GM19395 (cell line): ENCODE data around the gene CSF1R.
A peak's percentile ranks its signal among the peaks of the same experiment; 100 is the strongest.
"Not testable (repeated sequence)": the region's sequence is repeated elsewhere in the genome, so short reads cannot be mapped to it uniquely, and the experiment has no call there.

ENCODE experiments used
- ATAC-seq: cut with Tn5 transposase; IDR thresholded peaks from one replicate; pipeline ENCODE4 v1.9.1; 2021; ENCODE audit warnings: mild to moderate bottlenecking, moderate library complexity; ENCODE audit not compliant: unreplicated experiment

CSF1R gene

DNA sequence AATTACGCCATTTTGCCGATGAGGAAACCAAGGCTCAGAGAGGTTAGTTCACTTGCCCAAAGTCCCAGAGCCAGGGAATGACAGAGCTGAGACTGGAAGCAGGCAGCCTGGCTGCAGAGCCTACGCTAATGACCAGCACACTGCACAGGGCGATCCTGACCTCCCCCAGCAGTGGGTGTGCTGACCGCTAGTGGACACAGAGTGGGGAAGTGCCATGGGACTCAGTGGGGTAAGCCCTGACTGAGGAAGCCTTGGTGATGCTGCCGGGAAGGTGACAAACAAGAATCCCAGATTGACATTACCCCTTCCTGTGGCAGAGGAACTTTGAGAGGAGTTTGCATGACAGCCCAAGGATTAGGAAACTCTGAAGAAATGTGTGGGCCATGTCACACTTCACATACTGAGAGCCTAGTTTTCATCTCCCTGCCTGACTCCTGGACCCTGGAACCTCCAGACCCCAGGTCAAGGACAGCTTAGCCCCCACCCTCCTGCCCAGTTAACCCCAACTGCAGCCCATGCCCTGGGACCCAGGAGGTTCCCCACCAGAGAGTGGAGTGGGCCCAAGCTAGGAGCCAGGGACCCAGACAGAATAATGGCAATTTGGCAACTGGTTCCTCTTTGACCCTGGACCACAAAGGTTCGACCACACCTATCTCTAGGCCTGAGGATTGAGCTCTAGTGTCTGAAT is 19.7 kb upstream of the CSF1R start:
- no peak for ATAC-seq

DNA sequence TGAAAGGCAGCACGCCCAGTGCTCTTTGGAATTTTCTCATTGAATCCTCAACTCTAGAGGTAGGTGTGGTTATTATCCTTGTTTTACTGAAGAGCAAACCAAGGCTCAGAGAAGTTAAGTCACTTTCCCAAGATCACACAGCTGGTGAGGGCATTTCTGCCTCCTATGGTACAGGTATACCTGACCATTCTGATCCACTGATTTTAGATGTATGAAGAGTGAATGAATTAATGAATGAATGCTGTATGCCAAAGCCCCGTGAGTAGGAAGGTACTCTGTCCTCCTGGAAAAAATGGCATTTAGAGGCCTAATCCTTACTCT is 18.2 kb upstream of the CSF1R start:
- ATAC-seq = no peak

DNA sequence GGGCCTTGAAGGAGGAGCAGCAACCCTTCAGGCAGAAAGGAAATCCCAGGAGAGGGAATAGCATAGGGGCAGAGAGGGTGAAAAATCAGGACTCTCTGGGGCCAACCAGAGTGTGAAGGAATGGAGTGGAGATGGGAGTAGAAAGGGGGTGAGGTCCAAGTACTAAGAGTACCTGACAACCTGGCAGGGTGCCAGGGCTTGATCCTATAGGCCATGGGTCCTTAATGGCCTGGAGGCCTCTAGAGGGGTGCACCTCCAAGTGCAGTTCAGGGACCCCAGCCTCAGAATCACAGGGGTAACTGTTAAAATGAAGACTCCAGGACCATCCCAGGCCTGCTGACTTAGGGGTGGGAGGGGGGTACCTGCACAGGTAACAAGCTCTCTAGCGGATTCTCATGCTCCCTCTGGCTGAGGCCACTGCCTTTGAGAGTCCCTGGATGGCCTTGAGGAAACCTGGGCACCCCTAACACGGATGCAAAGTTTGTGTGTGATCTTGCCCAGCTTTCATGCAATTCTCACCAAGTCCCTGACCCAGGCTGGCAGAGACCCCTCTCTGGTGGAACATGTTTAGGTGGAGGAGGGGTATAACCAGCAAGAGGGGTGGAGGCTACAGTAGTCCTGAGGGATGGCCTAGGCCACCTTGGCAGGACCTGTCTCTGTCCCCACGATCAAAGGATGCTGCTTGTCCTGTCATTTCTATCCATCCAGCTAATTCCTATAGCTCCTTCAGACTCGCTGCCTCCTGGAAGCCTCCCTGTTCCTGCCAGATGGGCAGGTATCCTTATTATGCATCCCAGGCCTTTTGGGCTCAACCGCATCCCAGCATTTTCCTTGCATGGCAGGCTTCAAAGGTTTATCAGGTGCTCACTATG is 17.6 kb upstream of the CSF1R start:
- ATAC-seq = no peak

DNA sequence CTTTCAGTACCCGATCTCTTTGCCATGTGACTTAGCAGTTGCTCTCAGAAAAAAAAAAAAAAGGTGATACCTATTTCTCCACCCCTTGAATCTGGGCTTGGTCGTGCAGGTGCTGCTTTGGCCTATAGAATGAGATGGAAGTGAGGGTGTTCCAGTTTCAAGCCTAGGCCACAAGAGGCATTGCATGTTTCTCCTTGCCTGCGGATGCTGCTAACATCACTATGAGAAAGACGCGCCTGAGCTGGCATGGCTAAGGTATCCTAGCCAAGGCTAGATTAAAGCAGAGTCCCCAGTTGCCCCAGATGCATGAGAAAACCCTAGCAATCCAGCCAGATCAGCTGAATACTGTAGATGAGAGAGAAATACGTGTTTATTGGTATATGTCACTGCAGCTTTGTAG is 14.7 kb upstream of the CSF1R start:
- ATAC-seq = no peak

DNA sequence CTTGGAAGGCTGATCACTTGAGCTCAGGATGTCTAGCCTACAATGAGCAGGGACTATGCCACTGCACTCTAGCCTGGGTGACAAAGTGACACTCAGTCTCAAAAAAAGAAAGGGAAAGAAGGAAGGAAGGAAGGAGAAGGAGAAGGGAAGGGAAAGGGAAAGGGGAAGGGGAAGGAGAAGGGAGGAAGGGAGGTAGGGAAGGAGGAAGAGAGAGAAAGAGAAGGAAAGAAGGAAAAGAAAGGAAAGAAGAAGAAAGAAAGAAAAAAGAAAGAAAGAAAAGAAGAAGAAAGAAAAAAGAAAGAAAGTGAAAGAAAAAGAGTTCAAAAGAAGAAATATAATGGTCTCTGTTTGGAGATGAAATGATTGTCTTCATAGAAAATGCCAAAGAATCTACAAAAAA is 10.8 kb upstream of the CSF1R start:
- ATAC-seq = no peak

DNA sequence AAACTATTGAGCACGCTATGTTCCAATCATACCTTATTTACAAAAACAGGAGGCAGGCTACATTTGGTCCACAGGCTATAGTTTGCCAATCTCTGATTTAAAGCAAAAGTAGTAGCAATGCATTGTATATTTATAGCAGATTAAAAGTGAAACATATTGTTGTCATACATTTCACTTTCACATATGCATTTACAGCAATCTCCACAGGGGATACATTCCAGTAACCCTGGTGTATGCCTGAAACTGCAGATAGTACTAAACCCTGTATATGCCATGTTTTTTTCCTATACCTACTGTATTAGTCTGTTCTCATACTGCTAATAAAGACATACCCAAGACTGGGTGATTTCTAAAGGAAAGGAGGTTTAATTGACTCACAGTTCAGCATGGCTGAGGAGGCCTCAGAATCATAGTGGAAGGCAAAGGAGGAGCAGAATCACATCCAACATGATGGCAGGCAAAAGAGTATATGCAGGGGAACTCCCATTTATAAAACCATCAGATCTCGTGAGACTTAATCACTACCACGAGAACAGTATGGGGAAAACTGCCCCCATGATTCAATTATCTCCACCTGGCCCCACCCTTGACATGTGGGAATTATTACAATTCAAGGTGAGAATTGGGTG is 5.9 kb upstream of the CSF1R start:
- peak; percentile 70 for ATAC-seq

DNA sequence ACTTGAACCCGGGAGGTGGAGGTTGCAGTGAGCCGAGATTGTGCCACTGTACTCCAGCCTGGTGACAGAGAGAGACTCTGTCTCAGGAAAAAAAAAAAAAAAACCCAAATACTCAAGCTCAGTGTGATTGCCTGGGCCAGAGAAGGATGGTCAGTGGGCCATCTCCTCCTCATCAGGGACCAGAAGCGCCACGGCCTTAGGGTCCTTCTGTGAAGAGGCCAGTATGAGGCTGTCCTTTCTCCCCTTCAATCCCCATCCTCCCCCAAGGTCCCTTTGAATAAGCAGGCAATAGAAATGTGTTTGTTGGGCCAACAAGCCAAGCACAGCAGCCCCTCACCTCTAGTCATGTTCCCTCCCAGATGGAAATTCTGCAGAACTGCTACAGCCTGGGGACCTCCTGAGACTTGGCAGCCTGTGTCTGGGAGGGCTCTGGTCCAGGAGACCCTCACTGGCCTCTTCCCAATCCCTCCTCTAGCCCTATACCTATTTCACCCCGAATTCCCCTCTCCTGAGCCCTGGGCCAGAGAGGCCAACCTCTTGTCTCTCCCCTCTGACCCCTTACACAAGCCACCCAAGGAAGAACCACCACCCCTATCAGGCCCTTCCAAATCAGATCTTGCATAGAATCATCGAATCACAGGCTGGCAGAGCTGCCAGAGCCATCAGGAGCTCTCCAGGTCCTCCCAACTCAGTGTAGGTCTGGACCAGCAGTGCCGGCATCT is 1.0 kb downstream of the CSF1R start:
- no peak for ATAC-seq

DNA sequence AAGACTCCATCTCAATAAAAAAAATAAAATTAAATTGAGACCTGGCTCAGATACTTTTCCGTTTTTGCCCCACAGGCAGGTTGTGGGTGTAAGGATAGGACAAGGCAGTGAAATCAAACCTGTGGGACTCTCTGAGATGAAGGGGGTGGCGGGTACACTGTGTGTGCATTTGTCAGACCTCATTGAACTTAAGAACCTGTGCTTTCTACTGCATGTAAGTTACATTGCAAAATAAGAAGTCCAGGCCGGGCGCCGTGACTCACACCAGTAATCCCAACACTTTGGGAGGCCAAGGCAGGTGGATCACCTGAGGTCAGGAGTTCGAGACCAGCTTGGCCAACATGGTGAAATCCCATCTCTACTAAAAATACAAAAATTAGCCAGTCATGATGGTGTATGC is 1.6 kb downstream of the CSF1R start:
- ATAC-seq = not testable (repeated sequence)

DNA sequence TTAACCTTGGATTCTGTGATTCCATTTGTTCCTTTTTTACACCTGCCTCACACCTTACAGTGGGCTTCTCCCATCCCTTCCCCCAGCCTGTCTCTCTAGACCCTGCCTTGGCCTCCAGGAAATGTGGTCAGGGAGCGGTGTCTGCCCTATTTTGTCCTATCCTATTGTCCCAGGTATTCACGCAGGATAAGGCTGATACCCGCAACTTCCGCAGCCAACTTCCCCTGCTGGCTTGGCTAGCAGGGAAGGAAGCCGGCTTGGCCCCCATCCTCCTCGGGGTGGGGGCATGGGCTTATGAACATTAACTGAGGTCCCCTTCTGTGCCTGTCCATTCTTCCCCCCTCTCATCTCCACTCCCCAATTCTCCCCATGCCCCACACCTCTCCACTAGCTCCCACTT is 3.5 kb downstream of the CSF1R start:
- ATAC-seq = no peak

DNA sequence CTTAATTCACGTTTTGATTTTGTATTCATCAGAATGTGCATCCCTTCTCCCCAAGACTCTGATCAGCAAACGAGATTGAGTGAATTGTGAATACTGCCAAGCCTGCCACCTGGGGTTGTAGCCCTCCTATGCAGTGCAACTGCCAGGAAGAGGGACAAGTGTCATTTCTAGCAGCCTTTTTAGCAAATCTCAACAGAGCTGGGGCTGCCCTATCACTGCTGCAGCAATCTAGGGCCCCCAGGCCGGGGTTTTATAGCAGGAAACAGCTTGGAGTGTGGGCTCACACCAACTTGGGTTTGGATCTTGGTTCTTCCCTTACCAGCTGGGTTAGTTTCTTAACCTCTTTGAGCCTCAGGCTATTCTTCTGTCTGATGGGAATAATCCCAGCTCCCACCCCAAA is 4.0 kb downstream of the CSF1R start:
- ATAC-seq = no peak

DNA sequence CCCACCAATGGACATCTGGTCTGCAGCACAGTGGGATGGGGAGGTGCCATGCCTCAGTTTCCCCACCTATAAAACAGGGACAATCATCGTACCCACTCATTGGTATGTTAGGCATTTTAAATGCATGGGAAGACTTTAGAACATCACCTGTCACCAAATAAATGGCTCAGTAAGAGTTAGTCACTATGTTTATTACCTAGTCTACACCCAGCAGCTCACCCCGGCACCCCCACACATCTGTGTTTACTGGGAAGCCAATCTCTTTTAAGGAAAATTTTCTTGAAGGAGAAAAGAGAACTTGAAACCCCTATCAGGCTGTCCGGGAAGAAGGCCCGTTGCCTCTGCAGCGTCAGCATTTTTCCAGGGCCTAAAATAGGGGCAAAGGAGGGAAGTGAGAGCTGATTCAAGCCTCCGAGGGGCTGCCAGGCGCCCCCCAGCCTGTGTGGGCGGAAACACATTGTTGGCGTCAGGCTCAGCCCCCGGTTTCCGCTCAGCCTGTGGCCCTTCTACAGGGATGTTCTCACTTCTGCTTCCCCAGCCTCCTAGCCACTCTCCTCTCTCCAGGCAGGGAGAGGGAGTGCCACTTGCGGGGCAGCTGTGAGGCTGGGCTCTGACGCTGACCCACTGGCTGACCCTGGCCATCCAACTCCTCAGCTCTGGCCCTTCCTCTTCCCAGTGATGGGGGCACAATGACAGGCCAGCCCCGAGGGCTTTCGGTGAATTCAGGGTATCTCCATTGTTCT is 4.6 kb downstream of the CSF1R start:
- peak; percentile 92 for ATAC-seq

DNA sequence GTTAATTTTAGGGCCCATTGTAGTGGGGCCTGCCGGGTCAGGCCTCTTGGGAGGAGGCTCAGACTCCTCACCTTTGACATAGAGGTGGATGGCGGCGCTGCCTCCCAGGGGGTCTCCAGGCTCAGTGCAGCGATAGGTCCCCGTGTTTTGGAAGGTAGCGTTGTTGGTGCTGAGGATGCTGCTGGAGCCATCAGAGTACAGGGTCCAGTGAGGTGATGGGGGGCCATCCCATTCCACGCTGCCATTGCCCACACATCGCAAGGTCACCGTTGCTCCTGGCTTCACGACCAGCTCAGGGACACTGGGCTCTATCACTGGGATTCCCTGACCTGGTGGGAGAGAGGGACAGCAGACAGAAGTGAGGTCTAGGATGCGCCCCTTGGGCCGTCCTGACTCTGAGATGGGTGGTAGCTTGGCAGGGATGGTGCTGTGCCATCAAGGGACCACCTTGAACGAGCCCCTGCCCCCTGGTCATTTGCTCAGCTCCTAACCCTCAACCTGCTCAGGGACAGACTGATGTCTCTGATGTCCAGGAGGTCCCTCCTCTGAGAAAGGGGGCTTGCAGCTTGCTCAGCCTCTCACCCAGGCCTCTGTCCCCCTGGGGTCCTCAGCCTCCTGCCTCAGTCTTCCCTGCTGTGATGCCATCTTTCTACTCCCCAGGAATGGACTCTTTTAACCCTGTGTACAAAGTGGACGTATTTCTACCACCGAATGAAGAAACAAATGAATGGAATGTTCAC is 5.5 kb downstream of the CSF1R start:
- ATAC-seq = no peak

DNA sequence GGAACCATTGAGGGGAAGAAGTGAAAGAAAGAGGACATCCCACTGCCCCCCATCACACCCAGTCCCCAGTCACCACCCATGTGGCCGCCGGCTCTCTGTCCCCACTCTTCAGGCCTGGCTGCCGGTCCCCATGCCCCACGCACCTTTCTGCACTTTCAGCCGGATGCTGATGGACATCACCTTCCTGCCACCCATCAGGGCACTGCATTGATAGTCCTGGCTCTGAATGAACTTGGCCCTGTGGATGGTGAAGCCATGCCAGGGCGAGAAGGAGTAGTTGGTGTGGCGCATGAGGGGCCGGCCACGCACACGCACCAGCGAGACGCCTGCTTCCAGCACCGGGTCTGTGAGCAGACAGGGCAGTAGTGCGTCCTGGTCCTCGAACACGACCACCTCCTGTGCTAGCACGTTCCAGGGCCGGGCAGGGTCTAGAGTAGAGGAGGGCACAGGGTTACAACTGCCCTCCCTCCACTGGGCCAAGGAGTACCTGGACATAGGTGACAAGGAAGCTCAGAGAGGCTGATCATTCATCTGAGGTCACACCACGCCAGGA is 6.4 kb downstream of the CSF1R start:
- ATAC-seq = no peak

DNA sequence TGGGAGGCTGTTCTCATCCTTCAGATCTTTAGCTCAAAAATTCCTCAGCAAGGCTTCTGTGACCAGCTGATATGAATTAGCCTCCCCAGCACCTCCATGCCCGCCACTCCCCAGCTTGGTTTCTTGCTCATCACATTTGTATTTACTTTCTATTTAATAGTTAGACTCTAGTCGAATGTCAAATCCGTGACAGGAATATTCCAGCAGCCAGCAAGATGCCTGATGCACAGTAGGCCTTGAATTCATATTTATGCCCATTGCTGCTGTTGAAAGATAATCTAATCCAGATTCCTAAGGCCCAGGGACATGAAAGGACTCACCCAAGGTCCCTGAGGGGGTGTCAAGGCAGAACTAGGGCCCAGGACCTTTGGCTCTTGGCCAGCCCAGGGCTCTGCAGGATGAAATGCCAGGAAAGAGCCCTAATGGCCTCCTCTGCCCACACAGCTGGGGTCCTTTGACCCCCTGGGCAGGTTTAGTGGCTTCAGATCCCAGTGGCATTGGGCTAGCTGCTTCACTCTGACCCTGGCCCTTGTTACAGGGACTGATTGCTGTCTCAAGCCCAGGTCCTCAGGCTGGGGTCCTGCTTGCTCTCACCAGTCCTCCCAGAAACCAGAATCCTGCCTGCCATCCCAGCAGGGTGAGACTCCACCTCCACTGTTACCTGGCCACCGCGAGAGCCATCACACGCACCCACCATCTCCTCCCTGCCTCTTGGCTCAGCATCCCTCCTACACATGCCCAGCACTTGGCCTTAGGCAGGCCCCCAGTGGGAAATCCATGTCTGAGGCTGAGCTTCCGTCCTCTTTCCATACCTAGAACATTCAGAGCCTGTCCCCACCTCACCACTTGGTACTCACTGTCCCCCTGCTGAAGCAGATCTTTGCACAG is 7.3 kb downstream of the CSF1R start:
- no peak for ATAC-seq

DNA sequence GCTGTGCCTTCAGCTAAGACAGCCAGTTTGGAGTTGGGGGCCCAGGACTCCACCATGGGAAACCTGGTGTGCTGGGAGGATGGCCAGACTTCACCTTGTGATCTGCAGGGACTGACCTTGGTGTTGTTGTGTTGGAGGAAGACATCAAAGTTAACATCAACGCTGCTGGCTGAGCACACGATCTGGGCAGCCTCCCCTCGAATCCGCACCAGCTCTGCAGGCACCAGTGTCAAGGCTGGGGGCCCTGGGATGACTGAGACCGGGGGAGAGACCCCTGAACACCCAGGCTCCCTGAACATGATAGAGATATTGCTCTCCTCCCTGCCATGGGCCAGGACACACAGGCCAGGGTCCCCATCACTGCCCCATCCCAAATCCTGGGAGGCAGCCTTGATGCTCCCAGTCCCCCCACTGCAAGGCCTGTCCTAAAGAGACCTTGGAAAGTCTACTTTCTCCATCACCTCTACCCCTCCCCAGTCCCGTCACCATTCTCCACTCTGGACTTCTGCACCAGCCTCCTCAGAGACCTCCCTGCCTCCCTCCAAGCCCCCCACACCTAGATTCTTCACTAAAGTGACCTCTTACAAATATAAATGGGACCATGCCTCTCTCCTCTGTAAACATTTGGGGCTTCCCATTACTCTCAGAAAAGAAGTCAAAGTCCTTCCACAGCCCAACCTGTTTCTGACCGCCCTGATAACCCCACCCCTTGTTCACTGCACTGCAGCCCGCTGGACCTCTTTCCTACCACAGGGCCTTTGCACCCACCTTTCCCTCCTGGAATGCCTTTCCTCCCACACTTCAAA is 8.2 kb downstream of the CSF1R start:
- no peak for ATAC-seq

DNA sequence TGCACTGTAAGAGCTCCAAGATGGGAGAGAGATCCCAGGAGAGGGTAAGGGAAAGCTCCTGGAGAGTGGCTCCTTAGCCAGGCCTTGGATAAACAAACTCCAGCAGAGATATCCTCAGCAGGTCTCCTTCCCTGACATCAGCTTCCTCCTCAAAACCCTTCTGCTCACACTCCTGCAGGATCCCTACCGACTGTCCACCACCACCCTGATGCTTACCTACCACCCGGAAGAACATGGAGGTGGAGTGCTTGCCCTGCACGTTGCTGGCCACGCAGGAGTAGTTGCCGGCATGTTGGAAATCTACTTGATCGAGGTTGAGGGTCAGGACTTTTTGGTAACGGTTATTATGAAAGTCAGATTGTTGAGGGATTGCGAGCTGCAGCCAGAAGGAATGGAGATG is 9.3 kb downstream of the CSF1R start:
- no peak for ATAC-seq

DNA sequence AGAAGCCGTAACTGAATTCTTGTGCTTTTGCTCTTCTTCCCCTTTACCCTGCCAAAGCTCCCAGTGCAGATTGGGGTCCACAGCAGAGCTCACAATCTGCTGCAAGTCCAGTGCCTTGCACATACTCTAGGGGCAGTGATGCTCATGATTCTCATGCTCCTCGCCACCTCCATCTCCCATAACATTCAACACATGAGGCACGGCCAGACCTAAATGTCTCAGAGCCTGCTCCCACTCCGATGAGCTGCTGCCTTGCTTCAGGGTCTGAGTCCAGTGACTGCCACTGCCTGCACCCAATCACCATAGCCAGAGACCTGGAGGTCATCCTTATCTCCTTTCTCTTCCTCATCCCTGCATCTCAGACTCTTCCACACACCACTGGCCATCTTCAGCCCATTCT is 10.5 kb downstream of the CSF1R start:
- ATAC-seq = no peak

DNA sequence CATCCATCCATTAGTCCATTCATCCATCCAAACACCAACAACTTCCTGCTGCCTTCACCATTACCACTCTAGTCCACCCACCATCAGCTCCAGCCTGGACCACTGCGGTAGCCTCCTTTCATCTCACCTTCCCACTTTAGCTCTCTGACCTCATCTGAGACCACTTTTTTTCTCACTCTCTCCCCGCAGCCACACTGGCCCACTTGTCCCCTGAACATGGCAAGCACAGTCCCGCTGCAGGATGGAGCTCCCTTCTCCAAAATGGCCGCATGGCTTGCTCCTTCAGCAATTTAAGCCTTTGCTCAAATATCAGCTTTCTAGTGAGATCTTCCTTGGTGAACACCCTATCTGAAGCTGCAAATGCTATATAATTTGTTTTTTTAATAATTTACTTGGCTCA is 11.1 kb downstream of the CSF1R start:
- no peak for ATAC-seq
